SK-N-MC (cell line): ENCODE measurements around the gene IL19.

Experiments
- EZH2 ChIP-seq: fragments of 200-600 bp; sonication (generic); IDR thresholded peaks from one replicate; pipeline ENCODE4 v1.6.1; 2017; ENCODE audit warnings: antibody characterized with exemption
- POLR2AphosphoS5 ChIP-seq: IDR thresholded peaks from 2 replicates; pipeline ENCODE4 v1.6.1; 2012; ENCODE audit warnings: mild to moderate bottlenecking, low read depth, low read length, borderline replicate concordance

DNA sequence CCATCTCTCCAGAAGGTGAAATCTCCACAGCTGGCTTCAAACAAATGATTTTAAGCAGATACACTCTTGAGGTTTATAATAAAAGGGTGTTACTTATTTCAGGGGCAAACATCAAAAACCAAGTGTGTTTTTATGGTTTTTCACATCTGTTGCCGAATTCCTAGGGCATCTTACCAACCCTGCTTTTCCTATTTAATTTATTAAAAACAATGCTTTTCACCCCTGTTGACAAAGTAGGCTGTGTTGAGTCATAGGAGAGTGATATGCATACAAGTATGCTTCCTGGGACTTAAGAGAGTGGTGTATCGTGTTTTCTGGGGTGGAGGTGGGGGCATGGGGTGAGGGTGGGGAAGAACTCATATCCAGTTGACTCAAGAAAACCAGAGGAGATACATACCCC is 65.5 kb downstream of the IL19 start:
- TF ChIP-seq EZH2 (no peak), POLR2AphosphoS5 (no peak)
